Left forelimb (tissue), 1 donor: Measurements from ENCODE around the gene SYN1.

Source experiments
- DNase-seq: peaks from one replicate; pipeline ENCODE4 v3.0.0-alpha.2; 2018; ENCODE audit warnings: low spot score

Gene SYN1

GRCh38 chrX:47595716-47596251, 23.9 kb downstream of the SYN1 start:
- no peak for DNase-seq

- DNase-seq: no peak
Observed at GRCh38 chrX:47593522-47593921, 26.1 kb downstream of the SYN1 start.

DNA sequence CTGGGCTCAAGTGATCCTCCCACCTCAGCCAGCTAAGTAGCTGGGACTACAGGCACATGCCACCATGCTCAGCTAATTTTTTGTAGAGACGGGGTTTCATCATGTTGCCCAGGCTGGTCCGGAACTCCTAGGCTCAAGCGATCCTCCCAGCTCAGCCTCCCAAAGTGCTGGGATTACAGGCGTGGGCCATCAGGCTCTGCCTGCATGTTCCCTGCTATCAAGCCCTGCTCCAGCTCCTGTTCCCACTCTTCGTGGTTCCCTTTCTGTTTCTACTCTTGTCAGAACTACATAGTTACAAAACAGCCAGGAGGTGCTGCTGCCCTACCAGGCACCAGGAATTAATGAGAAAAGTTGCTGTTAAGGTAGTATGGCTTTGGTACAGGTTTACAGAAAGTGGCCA, 28.7 kb downstream of the SYN1 start:
- DNase-seq: no peak

- DNase-seq: no peak
Observed at GRCh38 chrX:47587906-47588735, 31.5 kb downstream of the SYN1 start.

GRCh38 chrX:47587091-47587891, 32.4 kb downstream of the SYN1 start:
- no peak for DNase-seq

GRCh38 chrX:47586043-47586787, 33.4 kb downstream of the SYN1 start:
- DNase-seq: no peak

GRCh38 chrX:47585273-47585672, 34.4 kb downstream of the SYN1 start:
- DNase-seq: no peak

GRCh38 chrX:47584714-47585113, 34.9 kb downstream of the SYN1 start:
- no peak for DNase-seq

DNA sequence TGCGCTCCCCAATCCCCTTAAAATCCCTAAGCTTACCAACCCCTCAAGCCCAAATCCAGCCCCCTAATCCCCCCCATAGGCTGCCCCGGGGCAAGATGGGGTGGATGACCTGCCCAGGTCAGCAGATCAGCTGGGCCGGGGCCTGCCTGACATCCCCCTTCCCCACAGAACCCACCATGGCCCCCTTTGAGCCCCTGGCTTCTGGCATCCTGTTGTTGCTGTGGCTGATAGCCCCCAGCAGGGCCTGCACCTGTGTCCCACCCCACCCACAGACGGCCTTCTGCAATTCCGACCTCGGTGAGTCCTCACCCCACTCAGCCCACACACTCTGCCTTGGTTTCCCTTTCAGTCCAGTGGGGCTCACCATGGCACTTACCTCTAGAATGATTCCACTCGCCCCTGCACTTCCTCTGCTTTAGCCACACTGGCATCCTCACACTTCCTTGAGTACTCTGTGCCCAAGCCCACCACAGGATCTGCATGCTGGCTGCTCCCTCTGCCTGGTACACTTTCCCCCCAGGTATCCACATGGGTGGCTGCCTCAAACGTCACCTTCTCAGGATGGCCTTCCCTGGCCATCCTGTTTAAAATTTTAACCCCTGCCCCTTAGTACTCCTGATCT, 36.3 kb downstream of the SYN1 start:
- DNase-seq: no peak

DNA sequence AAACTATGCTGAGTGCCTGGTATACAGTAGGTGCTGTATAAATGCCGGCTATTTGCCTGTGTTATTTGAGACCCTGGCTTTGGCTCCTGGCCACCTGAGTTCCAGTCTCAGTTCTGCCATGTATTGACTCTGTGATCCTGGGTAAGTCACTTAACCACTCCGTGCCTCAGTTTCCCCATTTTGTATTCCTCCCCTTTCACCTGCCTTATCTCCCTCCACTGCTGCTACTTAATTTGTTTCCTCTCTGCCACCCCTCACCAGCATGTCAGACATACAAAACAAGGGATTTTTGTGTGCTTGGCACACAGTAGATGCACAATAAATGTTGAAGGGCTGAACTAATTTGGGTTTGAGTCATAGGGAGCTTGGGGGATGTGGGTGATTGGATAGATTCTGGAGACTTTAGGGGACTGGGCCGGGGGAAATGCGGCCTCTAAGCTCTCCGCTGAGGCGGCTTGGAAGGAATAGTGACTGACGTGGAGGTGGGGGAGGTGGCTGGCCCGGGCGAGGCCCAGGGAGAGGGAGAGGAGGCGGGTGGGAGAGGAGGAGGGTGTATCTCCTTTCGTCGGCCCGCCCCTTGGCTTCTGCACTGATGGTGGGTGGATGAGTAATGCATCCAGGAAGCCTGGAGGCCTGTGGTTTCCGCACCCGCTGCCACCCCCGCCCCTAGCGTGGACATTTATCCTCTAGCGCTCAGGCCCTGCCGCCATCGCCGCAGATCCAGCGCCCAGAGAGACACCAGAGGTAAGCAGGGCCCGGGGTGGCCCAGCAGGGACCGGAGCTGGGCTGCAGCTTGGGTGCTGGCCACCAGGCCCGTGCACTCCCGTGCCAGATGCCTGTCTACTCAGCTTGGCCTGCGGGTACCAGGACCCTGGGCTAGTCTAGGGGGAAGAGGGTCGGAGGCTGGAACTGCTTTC, 37.7 kb downstream of the SYN1 start, which contains the start of gene TIMP1:
Gene TIMP1, plus strand, starts transcription at position 706 of the 917 bp plus-strand sequence. CDS start 980 bp downstream, outside the sequence.
- DNase-seq: peak; percentile 88

DNA sequence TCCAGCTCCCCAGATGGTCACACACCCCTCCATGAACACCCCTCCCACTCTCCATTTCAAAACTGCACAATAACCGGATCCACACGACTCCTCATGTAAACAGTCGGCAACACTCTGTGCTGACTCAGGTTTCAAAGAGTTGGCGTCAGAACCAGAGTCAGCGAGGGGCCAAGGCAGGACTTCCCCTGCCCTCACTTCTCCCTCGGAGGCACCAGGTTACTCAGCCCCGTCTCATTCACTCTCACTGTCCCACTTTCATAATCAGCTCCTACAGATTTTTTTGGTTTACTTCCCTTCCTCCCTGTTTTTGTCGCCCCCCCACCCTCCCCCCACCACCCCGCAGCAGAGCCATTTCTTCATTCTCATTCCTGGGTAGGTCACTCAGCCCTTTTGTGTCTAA, 40.1 kb downstream of the SYN1 start:
- no peak for DNase-seq

DNA sequence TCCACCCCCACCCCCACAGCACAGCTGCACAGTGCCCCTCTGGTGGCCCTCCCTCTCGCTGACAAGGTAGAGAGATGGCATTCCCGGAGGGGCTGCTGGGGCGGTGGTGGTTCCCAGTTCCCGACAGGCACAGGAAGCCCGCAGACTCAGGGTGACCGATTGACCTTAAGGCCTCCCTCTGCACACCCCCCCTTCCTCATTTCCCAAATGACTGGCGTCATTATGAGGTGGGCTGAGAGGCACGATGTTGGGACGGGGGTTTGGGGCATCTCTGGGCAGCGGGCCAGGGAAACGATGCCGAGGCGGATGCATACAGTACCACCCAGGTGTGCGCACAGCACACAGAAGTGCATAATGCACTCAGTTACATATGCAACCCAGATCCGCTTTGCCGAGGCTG, 41.0 kb downstream of the SYN1 start:
- DNase-seq: no peak

- DNase-seq: no peak
Observed at GRCh38 chrX:47577901-47578300, 41.8 kb downstream of the SYN1 start.

GRCh38 chrX:47577424-47577823, 42.2 kb downstream of the SYN1 start:
- DNase-seq: no peak

- no peak for DNase-seq
Observed at GRCh38 chrX:47576021-47576898, 43.4 kb downstream of the SYN1 start.

DNA sequence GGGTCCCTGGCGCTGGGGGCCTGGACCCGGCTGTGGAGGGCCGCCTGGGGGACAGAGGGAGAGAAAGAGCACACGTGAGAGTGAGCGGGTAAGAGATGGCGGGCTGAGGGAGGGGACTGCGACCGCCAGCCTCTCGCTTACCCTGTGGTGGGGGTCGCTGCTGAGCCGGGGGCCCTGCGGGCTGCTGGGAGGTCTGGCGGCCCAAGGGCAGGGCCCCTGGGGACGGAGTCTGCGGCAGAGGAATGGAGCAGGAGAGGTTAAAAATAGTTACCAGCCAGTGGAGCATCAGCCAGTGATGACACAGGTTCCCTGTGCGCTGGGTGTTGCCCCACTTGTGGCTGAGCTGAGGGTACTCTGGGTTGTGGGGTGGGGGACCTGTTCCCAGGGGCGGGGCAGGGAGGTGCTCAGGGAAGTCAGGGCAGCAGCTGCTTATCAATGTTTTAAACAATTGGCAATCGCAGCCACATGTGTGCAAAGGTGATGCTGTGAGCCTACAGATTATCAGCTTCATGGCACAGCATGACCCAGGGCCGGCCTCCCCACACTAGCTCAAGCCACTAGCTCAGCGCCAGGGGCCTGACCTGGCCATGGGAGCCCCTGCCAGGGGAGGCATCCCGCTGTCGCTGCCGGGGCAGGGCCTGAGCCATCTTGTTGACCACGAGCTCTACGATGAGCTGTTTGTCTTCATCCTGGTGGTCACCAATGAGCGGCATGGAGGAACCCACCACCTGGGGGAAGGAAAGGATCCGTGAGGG, 44.9 kb downstream of the SYN1 start:
- DNase-seq: no peak

DNA sequence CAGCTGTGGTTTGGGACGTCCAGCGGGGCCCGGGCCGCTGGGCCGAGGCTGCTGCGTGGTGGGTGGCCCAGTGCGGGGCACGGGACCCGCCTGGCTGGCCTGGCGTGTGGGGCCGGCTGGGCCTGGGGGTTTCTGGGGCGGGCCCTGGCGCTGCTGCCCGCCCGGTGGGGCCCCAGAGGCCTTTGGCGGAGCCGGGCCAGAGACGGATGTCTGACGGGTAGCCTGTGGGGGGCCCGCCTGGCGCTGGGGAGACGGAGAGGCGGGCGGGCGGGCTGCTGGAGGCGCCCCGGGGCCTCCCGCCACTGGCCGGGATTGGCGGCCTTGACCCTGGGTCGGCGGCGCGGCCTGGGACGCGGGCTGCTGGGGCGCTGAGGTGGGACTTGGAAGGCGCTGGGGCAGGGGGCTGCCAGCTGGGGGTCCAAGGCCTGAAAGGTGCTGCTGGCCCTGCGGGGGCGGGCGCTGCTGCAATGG, 45.5 kb downstream of the SYN1 start:
- DNase-seq: no peak

DNA sequence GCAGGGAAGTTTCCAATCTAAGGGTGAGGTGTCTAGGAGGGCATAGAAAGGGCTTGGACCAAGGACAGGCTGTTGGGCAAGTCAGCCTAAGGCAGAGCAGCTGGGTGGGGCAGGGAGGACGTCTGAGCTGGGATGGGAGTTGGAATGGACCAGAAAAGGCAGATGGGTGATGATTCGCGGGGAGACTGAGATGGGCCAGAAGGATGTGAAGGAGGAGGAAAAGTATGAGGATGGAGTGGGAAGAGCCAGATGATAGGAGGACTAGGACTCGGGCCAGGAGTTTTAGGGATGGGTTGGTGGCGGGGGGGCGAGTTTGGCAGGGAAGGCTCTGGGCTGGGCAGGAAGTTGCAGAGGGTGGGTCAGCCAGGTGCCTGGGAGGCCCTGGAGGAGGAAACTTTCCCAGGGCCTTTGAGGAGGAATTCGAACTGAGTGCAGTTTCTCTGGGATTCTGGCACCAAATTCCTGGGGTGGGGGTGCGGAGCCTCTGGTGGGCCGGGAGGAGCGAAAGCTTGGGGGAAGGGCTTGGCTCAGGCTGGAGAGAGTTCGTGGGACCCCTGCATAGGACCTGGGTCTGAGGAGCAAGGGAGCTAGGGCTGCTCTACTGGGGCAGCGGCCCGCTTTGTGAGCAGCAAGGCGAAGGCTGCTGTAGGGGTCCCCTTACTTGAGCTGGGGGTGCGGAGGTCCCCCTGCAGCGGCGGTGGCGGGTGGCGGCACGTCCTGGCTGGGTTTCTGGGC, 46.1 kb downstream of the SYN1 start:
- DNase-seq: peak; percentile 80
